Spinal cord (tissue), 10 donors: ENCODE measurements around the gene EEFSEC. TPM values are rescaled to one million over a fixed set of nuclear protein-coding genes. Genes with fewer than 3 reads are reported as not detected.
A peak's percentile ranks its signal among the peaks of the same experiment; 100 is the strongest.

Experiments
- DNase-seq, 6 donors: peaks; one replicate each; pipeline versions ENCODE4 v3.0.0 to v3.0.0-alpha.2; 2013 to 2015; ENCODE audit warnings: low spot score in 6 of 6, low read depth in 4 of 6
- H3K27ac ChIP-seq: one replicate; pipeline ENCODE4 v1.5.1; 2013; ENCODE audit warnings: low read depth, low read length, control low read depth
- H3K27me3 ChIP-seq: one replicate; pipeline ENCODE4 v1.6.1; 2013; ENCODE audit warnings: low read length; ENCODE audit not compliant: control insufficient read depth, insufficient read depth
- H3K36me3 ChIP-seq: one replicate; pipeline ENCODE4 v1.6.1; 2013; ENCODE audit warnings: low read length; ENCODE audit not compliant: control insufficient read depth, insufficient read depth
- H3K4me1 ChIP-seq: one replicate; pipeline ENCODE4 v1.6.1; 2013; ENCODE audit warnings: low read length; ENCODE audit not compliant: control insufficient read depth, insufficient read depth
- H3K4me3 ChIP-seq: one replicate; pipeline ENCODE4 v1.5.1; 2013; ENCODE audit warnings: low read depth, low read length, control low read depth
- H3K9me3 ChIP-seq: one replicate; pipeline ENCODE4 v1.6.1; 2013; ENCODE audit warnings: low read length; ENCODE audit not compliant: control insufficient read depth, insufficient read depth
- WGBS: methylation state at CpG from one replicate; pipeline ENCODE4 v1.1.5; 2013; ENCODE audit warnings: missing lambda C conversion rate; ENCODE audit not compliant: insufficient coverage; 5-methylcytosine and 5-hydroxymethylcytosine counted together
- polyA plus RNA-seq, 2 donors: library from polyadenylated mRNA; unstranded; fragments of 120-200 nt; gene quantifications; one replicate each; pipeline ENCODE4 v1.2.1, GENCODE V29; 2013; ENCODE audit not compliant: insufficient read length in 2 of 2
- total RNA-seq, 2 donors: library from RNA; depleted of rRNA in 1 of 2; stranded (reverse); fragments of 120-200 nt in 1 of 2; fragments of >200 nt in 1 of 2; gene quantifications; one replicate each; pipeline versions ENCODE4 v1.2.3 to v1.2.4, GENCODE V29; 2013 to 2014
- donor health status: healthy.

The EEFSEC gene
- total and polyA plus RNA-seq, 4 donors = 6.4 to 29.1 (median 18.3) TPM

DNA sequence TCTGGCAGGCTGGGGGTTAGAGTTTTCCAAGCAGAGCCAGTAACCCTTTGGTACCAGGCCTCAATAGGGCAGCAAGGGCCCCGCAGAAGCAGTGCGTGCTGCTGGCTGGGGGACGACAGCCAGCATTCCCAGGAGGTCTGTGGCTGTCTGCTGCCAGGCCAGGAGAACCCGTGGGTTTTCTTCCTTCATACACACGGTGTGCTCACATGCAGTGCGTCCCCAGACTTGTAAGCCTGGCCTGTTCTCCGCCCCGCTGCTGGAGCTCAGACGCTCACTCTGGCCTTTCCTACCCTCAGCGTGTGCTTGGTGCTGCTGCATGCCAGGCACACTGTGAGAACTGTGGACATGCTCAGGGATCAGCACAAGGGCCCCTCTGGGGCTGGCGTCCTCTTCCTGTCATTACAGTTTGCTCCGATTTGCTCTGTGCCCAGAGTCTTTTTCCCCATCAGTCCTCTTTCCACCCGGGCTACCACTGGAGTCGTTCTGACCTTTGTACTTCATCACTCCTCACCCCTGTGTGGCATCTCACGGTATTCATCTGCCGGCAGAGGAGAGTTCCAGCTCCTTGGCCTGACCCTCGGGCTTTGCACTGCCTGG lies 163.9 kb downstream of the EEFSEC start:
- 32% methylated on average over 17 of the region's 17 CpGs for WGBS
- H3K4me3 ChIP-seq = no peak overlapping the region
- DNase-seq = peak in 2 of 6 donors; percentile 34 to 35
- H3K27ac ChIP-seq = peak overlapping the region; percentile 45
- peaks cover 13% of the 10 kb centered on the region for H3K36me3 ChIP-seq
- H3K4me1 ChIP-seq = peaks cover 52% of the 10 kb centered on the region
- no peaks in the 10 kb centered on the region for H3K9me3 ChIP-seq
- H3K27me3 ChIP-seq = no peaks in the 10 kb centered on the region

GRCh38 chr3:128317698-128318231 lies 164.5 kb downstream of the EEFSEC start:
- 61% methylated on average over 8 of the region's 8 CpGs for WGBS
- DNase-seq = peak in 2 of 6 donors; percentile 16 to 57

GRCh38 chr3:128318275-128318941 lies 165.1 kb downstream of the EEFSEC start:
- no peak for DNase-seq
- Histone ChIP-seq H3K36me3 (peaks cover 18% of the 10 kb centered on the region), H3K9me3 (no peaks in the 10 kb centered on the region), H3K27ac (no peak overlapping the region), H3K4me3 (no peak overlapping the region), H3K27me3 (no peaks in the 10 kb centered on the region), H3K4me1 (peaks cover 47% of the 10 kb centered on the region)
- 92% methylated on average over 11 of the region's 11 CpGs for WGBS

More at GRCh38 chr3:128317698-128318231, 164.5 kb downstream of the EEFSEC start:
- Histone ChIP-seq H3K36me3 (peaks cover 18% of the 10 kb centered on the region), H3K27me3 (no peaks in the 10 kb centered on the region), H3K9me3 (no peaks in the 10 kb centered on the region), H3K27ac (peak overlapping the region; percentile 45), H3K4me1 (peaks cover 47% of the 10 kb centered on the region), H3K4me3 (no peak overlapping the region)

- Histone ChIP-seq H3K4me3 (no peak overlapping the region), H3K27ac (no peak overlapping the region), H3K4me1 (peaks cover 46% of the 10 kb centered on the region), H3K9me3 (no peaks in the 10 kb centered on the region), H3K27me3 (no peaks in the 10 kb centered on the region), H3K36me3 (peaks cover 20% of the 10 kb centered on the region)
- WGBS = 69% methylated on average over 8 of the region's 8 CpGs
- DNase-seq = peak in 1 of 6 donors; percentile 33
Observed at GRCh38 chr3:128319107-128319506, 165.8 kb downstream of the EEFSEC start.

- Histone ChIP-seq H3K27ac (no peak overlapping the region), H3K4me1 (peaks cover 46% of the 10 kb centered on the region), H3K36me3 (peaks cover 20% of the 10 kb centered on the region), H3K9me3 (no peaks in the 10 kb centered on the region), H3K27me3 (no peaks in the 10 kb centered on the region), H3K4me3 (no peak overlapping the region)
- DNase-seq = no peak
- WGBS = 89% methylated on average over 6 of the region's 6 CpGs
Observed at GRCh38 chr3:128319741-128320141, 166.5 kb downstream of the EEFSEC start.

DNA sequence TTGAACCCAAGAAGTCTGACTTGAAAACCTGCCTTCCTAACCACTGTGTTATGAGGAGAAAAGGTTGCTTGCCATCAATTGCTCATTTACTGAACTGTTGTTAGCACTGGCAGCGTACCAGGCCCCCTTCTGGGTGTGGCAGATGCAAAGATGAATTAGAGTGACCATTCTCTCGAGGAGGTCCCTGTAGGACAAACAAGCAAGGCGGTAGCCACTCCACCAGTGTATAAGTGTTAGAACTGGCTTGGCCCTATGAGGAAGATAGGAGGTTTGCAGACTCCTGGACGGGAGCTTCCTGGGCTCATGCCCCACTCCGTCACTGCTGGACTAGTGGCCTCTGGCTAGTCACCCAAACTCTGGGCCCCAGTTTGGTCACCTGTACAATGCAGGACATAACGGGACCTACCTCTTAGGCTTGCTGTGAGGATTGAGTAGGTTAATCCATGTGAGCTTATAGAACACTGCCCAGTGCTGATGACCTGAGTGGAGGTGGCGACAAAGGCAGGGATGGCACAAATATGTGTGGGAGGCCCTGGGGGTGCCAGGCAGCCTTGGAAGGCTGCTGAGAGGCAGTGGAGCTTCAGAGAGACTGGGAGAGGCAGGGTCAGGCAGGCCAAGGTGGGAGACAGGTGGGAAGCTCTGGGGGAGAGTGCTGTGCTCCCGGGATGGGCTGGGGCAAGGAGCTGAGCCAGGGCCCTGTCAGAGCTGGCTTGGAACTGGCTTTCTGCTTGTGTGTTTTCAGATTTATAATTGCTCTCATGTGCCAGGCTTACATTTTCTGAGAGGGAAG lies 167.5 kb downstream of the EEFSEC start:
- DNase-seq = no peak
- H3K27ac ChIP-seq = no peak overlapping the region
- WGBS = 84% methylated on average over 8 of the region's 8 CpGs

DNA sequence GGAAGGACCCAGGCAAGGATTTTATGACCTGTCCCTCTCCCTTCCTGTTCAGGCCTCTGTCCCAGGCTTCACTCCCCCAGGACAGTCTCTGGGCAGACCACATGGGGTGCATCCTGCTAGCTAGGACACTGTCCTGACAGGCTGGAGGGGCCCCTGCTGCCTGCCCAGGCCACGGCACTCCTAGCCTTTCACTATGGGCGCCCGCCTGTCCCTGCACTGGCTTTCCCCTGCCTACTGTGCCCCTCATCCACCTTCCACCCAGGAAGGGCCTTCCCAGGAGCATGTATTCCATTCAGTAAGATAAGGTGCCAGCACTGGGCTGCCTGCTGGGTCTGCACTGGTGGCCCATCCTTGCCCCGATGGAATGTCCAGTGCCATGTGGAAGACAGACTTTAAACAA lies 168.1 kb downstream of the EEFSEC start:
- WGBS = 95% methylated on average over 4 of the region's 4 CpGs
- Histone ChIP-seq H3K27me3 (no peaks in the 10 kb centered on the region), H3K4me3 (no peak overlapping the region), H3K4me1 (peaks cover 44% of the 10 kb centered on the region), H3K9me3 (no peaks in the 10 kb centered on the region), H3K36me3 (peaks cover 20% of the 10 kb centered on the region), H3K27ac (no peak overlapping the region)
- DNase-seq = no peak

More for the DNA sequence above, 167.5 kb downstream of the EEFSEC start:
- Histone ChIP-seq H3K36me3 (peaks cover 20% of the 10 kb centered on the region), H3K4me3 (no peak overlapping the region), H3K9me3 (no peaks in the 10 kb centered on the region), H3K4me1 (peaks cover 46% of the 10 kb centered on the region), H3K27me3 (no peaks in the 10 kb centered on the region)

DNA sequence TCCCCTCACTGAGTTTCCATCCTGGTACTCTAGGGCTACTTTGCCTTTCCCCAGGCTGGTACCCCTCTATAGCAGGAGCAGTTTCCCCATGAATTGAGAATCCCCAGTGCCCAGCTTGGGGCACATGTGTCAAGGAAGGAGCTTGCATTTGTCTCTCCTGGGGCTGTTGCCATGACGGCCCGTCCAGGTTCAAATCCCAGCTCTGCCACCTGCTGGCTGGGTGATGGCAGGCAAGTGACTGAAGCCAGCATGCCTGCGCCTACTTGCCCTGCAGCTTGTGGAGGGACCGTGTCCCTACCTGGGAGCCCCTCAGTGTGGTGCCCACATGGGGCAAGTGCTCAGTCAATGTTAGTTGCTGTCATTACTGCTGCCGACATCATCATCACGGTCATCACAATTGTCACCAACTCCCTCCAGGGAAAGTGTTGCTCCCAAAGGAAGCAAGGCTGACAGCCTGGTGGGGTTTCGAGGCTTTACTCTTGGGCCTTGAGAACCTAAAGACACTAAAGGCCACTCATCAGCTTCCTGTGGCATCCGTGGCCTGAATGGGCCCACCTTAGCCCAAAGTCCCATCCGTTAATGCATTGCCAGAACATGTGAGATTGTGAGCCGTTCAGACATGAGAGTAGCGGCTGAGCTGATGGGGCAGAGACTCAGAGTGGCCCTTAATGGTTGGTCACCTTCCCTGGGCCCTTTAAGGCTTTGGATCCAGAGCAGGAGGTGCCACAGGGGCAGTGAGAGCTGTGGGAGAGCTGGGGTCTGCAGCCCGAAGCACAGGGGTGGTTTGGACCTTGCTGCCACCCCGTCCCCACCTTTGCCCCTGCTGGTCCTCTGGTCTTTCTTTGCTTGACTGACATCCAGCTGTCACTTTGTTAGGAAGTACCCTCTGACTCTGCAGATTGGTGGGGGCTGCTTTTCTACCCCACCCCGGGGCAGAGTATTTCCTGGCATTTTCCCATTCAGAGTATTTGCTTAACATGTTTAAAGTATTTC lies 169.0 kb downstream of the EEFSEC start:
- no peak overlapping the region for H3K27ac ChIP-seq
- no peak for DNase-seq
- H3K27me3 ChIP-seq = no peaks in the 10 kb centered on the region
- H3K4me3 ChIP-seq = no peak overlapping the region
- H3K36me3 ChIP-seq = peaks cover 20% of the 10 kb centered on the region
- H3K4me1 ChIP-seq = peaks cover 35% of the 10 kb centered on the region
- 86% methylated on average over 13 of the region's 14 CpGs for WGBS
- no peaks in the 10 kb centered on the region for H3K9me3 ChIP-seq
